H1 (cell line): ENCODE data around the gene KRIT1. TPM values are rescaled to one million over a fixed set of nuclear protein-coding genes. Genes with fewer than 3 reads are reported as not detected.

Source experiments
- CHD7 ChIP-seq: fragments of 300-600 bp; sonication (generic); IDR thresholded peaks from 2 replicates; pipeline ENCODE4 v1.7.1; 2012; ENCODE audit warnings: low read length, moderate library complexity, mild to moderate bottlenecking, inconsistent platforms; ENCODE audit not compliant: insufficient replicate concordance
- polyA plus RNA-seq, 7 experiments: library from polyadenylated mRNA; depleted of rRNA in 3 of 7; stranded (reverse) in 5 of 7; unstranded in 2 of 7; fragments of >200 nt in 5 of 7; fragments of 200-250 nt in 2 of 7; gene quantifications; 1 replicate in 5 of 7; 2 replicates in 1 of 7; 4 replicates in 1 of 7; pipeline versions ENCODE4 v1.2.1 to v1.2.3, GENCODE V29; 2011 to 2013; ENCODE audit warnings: missing spikeins in 2 of 7, mixed read lengths in 2 of 7
- total RNA-seq: library from RNA; stranded (reverse); fragmentation: NEBNext Ultra II Directional; extraction: Animal tissue kit (Norgen Biotek cat#: 25700); gene quantifications from 2 replicates; pipeline ENCODE4 v1.2.1, GENCODE V29; 2021

The KRIT1 gene
- total and polyA plus RNA-seq, 2 of the 8 experiments (the other 6 are each of a cell fraction or from before 2014, with no cell fraction given) = 14.3 to 28.8 TPM

GRCh38 chr7:92205987-92206386 is 39.7 kb downstream of the KRIT1 start (continued):
- TF ChIP-seq CHD7 = no peak
